GM21390 (cell line): Measurements from ENCODE around the gene NETO2.
"Not testable (repeated sequence)": the region's sequence is repeated elsewhere in the genome, so short reads cannot be mapped to it uniquely, and the experiment has no call there.

ENCODE experiments used
- ATAC-seq: cut with Tn5 transposase; IDR thresholded peaks from one replicate; pipeline ENCODE4 v1.9.1; 2021; ENCODE audit not compliant: unreplicated experiment

NETO2 gene, protein sequence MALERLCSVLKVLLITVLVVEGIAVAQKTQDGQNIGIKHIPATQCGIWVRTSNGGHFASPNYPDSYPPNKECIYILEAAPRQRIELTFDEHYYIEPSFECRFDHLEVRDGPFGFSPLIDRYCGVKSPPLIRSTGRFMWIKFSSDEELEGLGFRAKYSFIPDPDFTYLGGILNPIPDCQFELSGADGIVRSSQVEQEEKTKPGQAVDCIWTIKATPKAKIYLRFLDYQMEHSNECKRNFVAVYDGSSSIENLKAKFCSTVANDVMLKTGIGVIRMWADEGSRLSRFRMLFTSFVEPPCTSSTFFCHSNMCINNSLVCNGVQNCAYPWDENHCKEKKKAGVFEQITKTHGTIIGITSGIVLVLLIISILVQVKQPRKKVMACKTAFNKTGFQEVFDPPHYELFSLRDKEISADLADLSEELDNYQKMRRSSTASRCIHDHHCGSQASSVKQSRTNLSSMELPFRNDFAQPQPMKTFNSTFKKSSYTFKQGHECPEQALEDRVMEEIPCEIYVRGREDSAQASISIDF

DNA sequence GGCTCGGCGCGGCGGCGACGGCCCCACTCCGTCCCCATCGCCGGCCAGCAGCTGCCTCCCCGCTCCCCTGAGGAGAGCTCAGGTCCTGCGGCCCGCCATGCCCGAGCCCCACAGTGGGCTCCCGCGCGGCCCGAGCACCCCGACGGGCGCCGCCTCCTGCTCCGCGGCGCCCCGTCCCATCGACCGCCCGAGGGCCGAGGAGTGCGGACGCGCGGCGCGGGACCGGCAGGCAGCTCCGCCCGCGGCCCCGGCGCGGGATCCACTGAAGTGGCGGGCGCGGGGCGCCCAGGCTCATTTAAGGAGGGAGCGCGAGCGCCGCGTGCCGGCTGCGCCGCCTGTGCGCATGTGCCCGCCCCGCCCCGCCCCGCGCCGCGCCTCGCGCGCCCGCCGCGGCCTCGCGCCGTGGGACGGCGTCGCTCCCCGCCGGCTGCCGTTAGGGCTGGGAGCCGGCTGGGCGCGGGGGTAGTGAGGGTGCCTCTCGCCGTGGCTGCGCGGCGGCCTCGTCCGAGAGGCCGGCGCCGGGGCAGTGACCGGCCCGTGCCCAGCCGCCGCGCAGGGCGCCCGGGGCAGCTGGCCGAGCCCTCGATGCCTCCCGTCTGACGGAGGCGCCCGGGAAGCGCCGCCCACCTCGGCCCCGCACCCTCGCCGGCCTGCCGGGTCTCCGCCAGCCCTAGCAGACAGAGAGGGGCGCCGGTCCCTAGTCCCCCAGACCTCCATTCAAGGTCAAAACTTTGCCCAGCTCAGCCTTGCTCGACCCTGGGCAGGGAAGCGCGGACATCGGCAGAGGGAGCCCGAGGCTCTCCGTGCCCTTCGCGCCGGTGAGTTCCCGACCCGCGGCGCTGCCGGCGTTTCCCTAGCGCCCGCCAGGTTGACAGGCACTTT lies at the start of gene NETO2:
TSS of gene NETO2 (minus strand) at position 269 of the 882 bp plus-strand sequence. CDS start 333 bp downstream, outside the sequence.
- ATAC-seq: peak; percentile 48

DNA sequence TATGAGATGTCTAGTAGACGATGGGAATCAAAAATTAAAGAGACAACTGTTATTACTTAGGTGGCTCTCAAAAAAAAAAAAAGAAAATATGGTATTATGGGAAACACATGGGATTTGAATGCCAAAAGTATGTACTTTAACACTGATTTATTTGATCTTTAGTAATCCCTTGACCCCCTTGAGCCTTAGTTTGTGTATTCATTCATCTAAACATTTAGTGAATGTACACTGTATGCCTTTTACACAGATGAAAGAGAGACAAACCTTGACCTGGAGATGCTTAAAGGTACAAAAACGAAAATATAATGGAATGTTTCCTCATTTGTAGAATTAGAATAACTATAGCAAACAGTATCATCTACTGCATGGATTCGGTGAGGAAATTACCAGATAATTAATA lies 38.6 kb upstream of the NETO2 start:
- ATAC-seq: no peak

DNA sequence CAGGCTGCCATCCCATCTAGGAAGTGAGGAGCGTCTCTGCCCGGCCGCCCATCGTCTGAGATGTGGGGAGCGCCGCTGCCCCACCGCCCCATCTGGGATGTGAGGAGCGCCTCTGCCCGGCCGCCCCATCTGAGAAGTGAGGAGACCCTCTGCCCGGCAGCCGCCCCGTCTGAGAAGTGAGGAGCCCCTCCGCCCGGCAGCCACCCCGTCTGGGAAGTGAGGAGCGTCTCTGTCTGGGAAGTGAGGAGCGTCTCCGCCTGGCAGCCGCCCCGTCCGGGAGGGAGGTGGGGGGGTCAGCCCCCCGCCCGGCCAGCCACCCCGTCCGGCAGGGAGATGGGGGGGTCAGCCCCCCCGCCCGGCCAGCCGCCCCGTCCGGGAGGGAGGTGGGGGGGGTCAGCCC lies 37.3 kb upstream of the NETO2 start:
- ATAC-seq: not testable (repeated sequence)

DNA sequence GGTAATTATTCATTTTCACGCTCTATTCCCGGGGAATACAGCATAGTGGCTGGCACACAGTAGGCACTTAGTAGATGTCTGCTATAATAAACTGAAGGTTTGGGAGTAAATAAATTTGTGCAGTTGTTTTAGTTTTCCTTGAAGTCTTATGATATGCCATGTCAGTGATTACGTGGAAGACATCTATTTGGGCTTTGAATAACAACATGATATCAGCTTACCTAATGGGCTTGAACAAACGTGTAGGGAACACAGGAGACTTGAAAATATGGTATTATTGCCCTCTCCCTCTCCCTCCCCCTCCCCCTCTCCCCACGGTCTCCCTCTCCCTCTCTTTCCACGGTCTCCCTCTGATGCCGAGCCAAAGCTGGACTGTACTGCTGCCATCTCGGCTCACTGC lies 36.3 kb upstream of the NETO2 start:
- no peak for ATAC-seq

DNA sequence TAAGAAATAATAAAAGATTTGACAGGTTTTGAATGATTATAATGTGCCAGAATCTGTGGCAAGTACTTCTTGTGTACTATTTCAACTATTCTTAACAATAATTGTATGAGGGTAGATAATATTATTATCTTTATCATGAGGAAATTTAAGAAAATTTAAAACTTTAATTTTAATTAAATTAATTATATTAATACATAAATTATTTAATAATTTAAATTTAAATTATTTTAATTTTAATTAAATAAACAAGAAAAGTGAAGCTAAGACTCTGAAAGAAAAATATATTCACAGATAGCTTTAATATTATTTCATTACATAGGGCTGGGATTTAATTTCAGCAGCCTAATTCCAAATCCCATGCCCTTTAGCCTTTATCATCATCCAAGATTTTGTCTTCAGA lies 31.4 kb upstream of the NETO2 start:
- ATAC-seq: no peak

DNA sequence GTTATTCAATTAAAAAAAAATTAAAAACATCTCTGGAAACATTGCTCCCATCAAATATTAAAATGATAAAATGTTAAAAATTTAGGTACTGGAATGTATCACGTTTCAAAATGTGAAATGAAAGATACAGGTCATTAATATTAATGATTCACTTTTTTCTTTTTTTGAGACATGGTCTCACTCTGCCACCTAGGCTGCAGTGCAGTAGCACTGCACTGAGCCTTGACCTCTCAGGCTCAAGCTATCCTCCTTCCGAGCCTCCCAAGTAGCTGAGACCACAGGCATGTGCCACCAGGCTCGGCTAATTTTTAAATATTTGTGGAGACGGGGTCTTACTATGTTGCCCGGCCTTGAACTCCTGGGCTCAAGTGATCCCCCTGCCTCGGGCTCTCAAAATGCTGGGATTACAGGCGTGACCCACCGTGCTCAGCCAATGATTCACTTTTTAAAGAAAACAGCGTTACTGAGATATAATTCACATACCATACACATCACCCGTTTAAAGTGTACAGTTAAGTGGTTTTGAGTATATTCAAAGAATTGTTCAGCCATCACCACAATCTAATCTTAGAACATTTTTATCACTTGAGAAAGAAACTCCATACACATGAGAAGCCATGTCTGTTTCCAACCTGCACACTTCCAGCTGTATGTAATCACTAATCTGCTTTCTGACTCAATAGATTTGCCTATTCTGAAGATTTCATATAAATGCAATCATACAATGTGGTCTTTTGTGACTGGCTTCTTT lies 19.1 kb upstream of the NETO2 start:
- no peak for ATAC-seq

DNA sequence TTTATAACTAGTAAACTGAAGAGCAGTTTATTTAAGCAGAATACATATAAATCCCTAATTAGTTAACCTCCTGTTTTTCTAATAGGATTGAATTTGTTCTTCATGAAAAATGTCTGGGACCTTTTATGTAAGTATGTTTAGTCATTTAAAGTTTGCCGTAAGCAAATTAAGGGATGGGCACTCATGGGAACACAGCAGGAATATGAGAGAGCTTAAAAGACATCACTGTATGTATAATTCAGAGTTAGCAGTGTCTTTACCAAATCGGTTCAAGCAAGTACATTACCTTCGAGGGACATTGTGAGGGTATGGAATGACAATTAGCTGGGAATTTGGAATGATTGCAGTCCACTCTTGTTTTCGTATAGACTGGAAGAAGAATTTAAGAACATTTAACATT lies 17.7 kb upstream of the NETO2 start:
- ATAC-seq: no peak

DNA sequence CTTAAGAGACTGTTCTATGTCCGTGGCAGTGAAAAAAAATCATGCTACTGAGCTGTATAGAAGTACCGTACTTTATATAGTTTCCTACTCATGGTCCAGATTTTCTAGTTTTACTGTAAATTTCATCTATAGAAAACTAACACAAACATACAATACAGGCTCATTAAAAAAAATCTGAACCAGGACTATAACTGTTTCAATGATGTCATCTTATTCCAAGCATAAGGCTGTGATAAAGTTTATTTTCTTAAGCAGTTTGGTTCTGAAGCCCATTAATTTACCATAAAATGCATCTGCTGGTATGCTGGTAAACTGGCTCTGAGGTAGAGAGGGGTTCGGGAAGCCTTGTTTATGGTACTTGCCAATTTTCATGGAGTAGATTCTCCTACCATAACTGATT lies 16.7 kb upstream of the NETO2 start:
- ATAC-seq: no peak

DNA sequence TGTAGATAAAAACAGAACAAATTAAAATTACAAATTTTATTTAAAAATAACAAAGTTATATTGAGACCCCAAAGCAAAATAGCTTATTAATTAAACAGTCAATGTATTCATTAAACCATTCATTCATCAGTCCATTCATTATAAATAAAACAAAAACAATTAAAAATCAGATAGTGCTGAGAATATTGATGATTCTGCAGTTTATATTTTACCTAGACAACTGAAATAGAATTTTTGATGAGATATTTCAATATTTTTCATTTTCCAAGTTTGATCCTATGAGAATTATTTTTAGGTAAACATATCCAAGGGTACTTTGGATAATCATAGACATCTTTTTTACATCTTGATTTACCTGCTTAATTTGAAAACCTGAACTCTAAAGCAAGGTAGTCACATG lies 15.2 kb upstream of the NETO2 start:
- no peak for ATAC-seq

DNA sequence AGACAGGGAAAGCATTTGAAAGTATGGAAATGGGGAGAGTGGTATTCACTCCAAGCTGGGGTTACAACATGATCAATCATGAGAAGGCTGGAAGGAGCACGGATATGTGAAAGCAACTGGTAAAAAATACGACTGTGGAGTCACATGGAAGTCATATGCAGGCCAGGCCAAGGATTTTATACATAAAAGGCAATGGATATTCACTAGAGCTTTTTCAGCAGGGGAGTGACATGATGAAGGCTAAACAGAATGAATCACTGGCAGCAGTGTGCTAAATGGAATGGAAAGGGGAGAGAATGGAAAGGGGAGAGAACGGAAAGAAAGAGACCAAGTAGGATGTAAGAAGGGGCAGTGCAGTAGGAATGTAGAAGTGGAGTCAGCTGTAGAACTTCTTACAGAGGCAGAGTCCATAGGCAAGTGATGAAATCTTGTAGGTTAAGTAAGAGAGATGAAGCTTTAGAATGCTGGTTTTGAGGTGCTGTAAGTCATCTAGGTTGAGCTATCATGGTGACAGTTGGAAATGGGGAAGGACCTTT lies 13.0 kb upstream of the NETO2 start:
- ATAC-seq: no peak

DNA sequence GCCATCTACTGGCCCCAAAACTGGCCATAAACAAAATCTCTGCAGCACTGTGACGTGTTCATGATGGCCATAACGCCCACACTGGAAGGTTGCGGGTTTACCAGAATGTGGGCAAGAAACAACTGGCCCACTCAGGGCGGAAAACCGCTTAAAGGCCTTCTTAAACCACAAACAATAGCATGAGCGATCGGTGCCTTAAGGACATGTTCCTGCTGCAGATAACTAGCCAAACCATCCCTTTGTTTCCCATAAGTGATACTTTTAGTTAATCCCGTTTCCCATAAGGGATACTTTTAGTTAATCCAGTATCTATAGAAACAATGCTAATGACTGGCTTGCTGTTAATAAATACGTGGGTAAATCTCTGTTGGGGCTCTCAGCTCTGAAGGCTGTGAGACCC lies 8.8 kb upstream of the NETO2 start:
- not testable (repeated sequence) for ATAC-seq

DNA sequence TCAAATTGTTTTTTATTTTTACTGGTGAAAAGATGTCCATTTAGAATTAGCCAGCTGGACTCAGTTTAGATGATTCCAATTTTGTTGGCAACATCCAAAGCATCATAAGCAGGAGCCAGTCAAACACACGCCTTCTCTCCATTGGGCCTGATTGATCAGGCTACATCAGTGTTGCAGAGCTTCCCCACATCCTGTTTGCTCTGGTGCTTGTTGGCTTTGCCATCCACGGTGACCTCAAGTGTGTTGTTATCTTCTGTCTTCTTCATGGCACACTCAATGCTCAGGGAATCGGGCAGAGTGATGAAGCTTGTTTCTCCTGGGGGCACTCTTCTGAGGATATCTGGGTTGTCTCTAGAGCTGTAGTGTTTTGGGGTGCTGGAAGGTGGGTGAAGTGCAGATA lies 6.3 kb upstream of the NETO2 start:
- ATAC-seq: no peak

DNA sequence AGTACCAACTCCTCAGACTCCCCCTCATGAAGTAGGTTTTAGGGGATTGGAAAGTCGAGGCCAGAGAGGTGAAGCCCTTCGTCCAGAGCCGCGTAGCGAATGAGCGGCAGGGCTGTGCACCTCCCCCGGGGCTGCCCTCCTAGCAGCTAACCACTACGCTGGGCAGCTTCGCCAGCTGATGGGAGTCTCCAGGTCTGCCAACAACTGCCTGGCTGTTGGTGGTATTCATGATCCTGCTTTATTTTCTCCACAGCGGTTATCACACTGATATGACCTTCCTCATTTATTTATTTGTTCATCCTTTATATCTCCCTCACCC lies 773 bp upstream of the NETO2 start:
- no peak for ATAC-seq

DNA sequence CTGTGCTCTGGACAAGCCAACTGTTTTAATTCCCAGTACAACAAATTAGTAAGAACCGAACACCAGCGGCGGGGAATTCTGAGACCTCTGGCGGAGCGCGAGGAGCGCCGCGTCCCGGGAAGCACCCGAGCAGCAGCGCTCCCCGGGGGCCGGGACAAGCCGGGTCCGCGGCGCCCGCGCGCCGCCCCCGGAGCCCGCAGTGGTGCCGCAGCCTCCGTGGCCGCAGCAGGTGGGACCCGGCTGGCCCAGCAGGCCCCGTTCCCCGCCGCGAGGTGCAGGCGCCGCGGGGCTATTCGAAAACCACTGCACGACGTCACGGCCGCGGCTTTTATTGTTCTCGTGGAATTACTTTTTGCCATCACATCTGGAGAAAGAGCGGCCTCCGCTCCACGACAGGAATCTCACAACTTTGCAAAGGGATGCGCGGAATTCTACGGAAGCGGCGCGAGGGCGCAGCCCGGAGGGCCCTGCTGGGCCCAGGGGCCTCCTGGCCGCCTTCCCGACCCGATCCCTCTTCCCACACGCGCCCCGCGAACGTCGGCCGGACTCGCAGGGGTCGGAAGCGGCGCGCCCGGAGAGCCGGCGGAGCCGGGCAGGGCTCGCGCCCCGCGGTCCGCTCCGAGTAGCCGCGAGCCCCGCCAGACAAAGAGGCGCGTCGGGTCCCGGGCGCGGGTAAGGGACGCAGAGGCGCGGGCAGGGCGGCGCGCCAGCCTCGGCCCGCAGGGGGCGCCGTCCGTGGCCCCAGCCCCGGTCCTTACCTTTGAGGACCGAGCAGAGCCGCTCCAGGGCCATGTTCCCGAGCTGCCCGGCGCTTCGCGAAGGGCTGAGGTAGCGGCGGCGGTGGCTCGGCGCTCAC lies 696 bp downstream of the NETO2 start:
- ATAC-seq: peak; percentile 59

DNA sequence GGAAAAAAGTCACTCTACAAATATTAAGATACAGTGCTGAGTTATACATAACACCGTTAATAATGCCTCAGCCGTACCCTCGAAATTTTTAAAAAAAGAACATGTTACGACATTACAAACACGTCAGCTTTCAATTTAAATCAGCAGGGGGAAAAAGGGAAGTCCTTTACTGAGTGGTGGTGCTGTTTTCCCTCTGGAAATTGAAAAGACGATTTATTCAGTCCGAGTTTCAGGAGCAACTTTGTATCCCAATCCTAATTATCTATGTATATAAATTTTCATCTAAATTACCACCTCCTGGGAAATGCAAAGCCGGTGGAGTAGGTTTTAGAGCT lies 1.3 kb downstream of the NETO2 start:
- no peak for ATAC-seq

DNA sequence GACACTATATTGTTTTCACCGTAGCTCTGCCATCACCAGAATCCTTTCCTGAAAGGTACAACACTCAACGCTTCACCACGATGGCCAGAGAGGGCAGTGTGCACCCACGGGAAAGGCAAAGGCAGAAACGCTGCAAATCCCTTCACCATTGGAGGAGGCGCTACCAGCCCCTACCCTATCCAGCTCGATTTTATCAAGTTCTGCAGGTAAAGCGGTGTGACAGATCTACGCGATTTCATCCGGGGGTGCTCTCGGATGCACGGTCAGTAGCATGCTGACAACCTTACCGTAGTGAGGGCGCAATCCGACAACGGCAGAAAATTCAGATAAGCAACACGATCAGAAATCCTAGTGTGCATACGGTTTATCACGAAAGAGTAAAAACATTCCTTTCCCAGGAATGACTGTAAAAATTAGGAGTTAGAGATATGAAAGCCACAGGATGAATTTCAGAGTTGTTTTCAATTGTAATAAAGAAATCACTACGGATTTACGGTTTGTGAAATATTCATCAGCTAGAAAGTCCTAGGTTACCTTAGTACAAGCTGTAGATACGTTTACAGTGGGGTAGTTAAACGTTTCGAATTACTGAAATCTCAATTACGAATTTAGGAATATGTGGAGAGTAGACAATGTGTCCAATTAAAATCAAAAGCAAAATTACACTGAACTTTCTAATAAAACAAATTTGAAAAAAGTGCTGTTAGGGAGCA lies 1.8 kb downstream of the NETO2 start:
- peak; percentile 47 for ATAC-seq

DNA sequence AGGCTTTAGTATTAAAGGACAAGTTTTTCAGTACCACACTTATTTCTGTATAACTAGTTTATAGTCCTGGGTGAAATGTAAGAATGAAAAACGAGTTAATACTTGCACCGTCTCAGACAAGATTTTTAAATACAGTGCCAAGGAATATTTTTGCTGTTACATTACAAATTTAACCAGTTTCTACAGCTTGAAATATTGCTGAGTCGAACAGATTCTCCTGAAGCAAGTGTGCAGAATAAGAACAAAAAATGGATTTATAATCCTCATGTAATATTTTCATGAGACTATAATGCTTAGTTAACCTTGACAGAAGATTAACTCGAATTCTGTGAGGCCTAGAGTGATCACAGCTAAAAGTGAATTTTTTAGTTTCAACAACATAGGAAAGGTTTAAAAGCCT lies 3.1 kb downstream of the NETO2 start:
- no peak for ATAC-seq

DNA sequence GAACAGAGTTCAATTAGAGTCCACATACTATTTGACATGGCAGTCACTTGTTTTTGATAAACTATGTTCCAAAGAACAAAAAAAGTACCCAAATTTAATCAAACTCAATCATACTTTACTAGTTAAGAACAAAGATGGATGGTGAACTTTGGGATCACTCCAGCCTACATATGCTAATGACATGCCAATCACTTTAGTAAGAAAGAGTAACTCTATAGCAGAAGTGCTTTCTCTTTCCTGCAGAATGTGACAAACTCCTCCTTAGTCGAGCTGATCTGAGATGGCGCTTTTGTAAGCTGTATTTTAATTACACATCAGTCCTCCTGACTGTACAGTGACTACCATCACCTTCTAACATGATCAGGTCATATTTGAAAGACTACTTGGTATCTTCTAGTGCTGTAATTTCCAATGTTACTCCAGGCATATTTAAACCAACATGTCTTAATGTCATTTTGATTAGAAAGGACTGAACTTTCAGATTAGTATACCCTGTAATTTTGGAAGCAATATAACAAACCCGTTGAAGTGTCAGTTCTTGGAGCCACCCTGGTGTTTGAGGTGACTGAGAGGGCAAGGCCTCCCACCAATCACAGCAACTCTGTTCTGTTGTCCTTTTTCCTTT lies 4.1 kb downstream of the NETO2 start:
- no peak for ATAC-seq

DNA sequence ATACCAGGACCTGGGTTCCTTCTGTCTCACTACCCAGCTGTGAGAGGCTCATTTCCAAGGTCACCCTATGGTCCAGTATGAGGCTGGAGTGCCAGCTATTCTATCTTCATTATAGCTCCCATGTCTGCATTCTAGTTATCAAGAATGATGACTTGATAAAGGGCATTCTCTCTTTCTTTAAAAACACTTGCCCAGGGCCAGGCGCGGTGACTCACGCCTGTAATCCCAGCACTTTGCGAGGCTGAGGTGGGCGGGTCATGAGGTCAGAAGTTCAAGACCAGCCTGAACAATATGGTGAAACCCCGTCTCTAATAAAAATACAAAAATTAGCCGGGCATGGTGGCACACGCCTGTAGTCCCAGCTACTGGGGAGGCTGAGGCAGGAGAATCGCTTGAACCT lies 5.8 kb downstream of the NETO2 start:
- not testable (repeated sequence) for ATAC-seq
